H1 (cell line): ENCODE data around the gene TFF1. TPM values are rescaled to one million over a fixed set of nuclear protein-coding genes. Genes with fewer than 3 reads are reported as not detected.

Source experiments
- ATF3 ChIP-seq: IDR thresholded peaks from 2 replicates; pipeline ENCODE4 v1.6.1; 2011; ENCODE audit warnings: low read depth, mild to moderate bottlenecking, low read length; ENCODE audit not compliant: insufficient read depth
- TAF1 ChIP-seq: IDR thresholded peaks from 2 replicates; pipeline ENCODE4 v1.6.1; 2011; ENCODE audit warnings: mild to moderate bottlenecking, low read depth, low read length
- USF2 ChIP-seq: IDR thresholded peaks from 2 replicates; pipeline ENCODE4 v1.6.1; 2011; ENCODE audit warnings: low read length, improper control_type of control experiment
- polyA plus RNA-seq, 7 experiments: library from polyadenylated mRNA; depleted of rRNA in 3 of 7; stranded (reverse) in 5 of 7; unstranded in 2 of 7; fragments of >200 nt in 5 of 7; fragments of 200-250 nt in 2 of 7; gene quantifications; 1 replicate in 5 of 7; 2 replicates in 1 of 7; 4 replicates in 1 of 7; pipeline versions ENCODE4 v1.2.1 to v1.2.3, GENCODE V29; 2011 to 2013; ENCODE audit warnings: missing spikeins in 2 of 7, mixed read lengths in 2 of 7
- total RNA-seq: library from RNA; stranded (reverse); fragmentation: NEBNext Ultra II Directional; extraction: Animal tissue kit (Norgen Biotek cat#: 25700); gene quantifications from 2 replicates; pipeline ENCODE4 v1.2.1, GENCODE V29; 2021

The TFF1 gene
- total and polyA plus RNA-seq, 2 of the 8 experiments (the other 6 are each of a cell fraction or from before 2014, with no cell fraction given), result not detected

GRCh38 chr21:42393443-42393950, 27.2 kb upstream of the TFF1 start (continued):
- TF ChIP-seq USF2 (no peak), ATF3 (no peak), TAF1 (no peak)
